Erythroblast (primary cell): ENCODE results near the gene ITPR3.

Experiments
- GATA1 ChIP-seq: IDR thresholded peaks from 2 replicates; pipeline ENCODE4 v1.6.1; 2011; ENCODE audit warnings: low read depth, mild to moderate bottlenecking, control low read depth, low read length, moderate library complexity
- POLR2A ChIP-seq: IDR thresholded peaks from 2 replicates; pipeline ENCODE4 v1.6.1; 2011; ENCODE audit warnings: mild to moderate bottlenecking, low read length

- no peak for TF ChIP-seq POLR2A
- TF ChIP-seq GATA1, result no peak
Observed at GRCh38 chr6:33744895-33745546, 123.9 kb downstream of the ITPR3 start.
